ENCODE data around the gene CD209.

DNA sequence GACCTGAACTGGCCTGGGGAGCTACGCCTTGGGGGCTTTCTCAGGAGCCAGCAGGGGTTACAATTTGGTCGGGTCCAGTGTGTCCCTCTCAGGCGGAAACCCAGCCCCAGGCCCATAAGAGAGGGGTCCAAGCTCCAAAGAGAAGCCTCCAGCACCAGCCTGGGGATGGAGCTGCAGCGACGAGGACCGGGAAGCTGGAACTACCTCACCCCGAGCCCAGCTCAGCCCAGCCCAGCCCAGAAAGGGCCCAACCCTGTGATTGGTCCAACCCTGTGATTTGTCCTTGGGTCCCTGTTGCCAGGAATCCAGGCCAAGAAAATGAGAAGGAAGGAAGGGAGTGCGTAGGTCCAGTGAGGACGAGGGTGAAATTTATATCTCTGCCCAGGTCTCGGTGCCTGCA, 39.8 kb upstream of the CD209 start:
- no peak for TF ChIP-seq CTCF (IDR thresholded peaks at IDR 0.05; ENCODE audit: poor library complexity)
- TF ChIP-seq EZH2 (IDR thresholded peaks at IDR 0.05; ENCODE audit: borderline replicate concordance), result no peak
- no peak for TF ChIP-seq EZH2phosphoT487 (IDR thresholded peaks at IDR 0.05; ENCODE audit: low read depth, severe bottlenecking, unreplicated experiment)

Data from hepatocyte (in vitro differentiated cells).